Activated CD8-positive, alpha-beta memory T cell treated with anti-CD3 and anti-CD28 coated beads, Interleukin-2, amount 50 U/mL, for 48 hours (primary cell): ENCODE results near the gene OVCA2.

ENCODE experiments used
- DNase-seq: peaks from one replicate; pipeline ENCODE4 v3.0.0-alpha.2; 2020

OVCA2 gene

GRCh38 chr17:2089021-2089422, 47.2 kb downstream of the OVCA2 start:
- DNase-seq = no peak

- no peak for DNase-seq
These were observed 48.4 kb downstream of the OVCA2 start for GRCh38 chr17:2090210-2090641.

GRCh38 chr17:2090804-2091534, 49.1 kb downstream of the OVCA2 start:
- DNase-seq = no peak

GRCh38 chr17:2092253-2092652, 50.4 kb downstream of the OVCA2 start:
- DNase-seq = no peak
